A549 (cell line): ENCODE measurements around the gene FNDC10. TPM values are rescaled to one million over a fixed set of nuclear protein-coding genes. Genes with fewer than 3 reads are reported as not detected.
A peak's percentile ranks its signal among the peaks of the same experiment; 100 is the strongest.

Experiments
- ATAC-seq, 2 experiments: fragments of 200-7000 bp in 1 of 2; fragments of >200 bp in 1 of 2; cut with Nextera tagmentation in 1 of 2; cut with Tn5 transposase in 1 of 2; 3 replicates each; pipeline versions ENCODE4 v1.8.0 to v1.9.1; 2018 to 2020; ENCODE audit warnings: mild to moderate bottlenecking in 1 of 2, moderate library complexity in 1 of 2
- CTCF ChIA-PET: fragments of 300-600 bp; sonication (Branson Sonifier 250); formaldehyde crosslinking; extraction: SDS; loops from one replicate; lab custom pipeline; 2021; ENCODE audit warnings: antibody characterized with exemption, inconsistent platforms; lab: Yijun Ruan, JAX
- POLR2A ChIA-PET: fragments of 350-600 bp; formaldehyde crosslinking; extraction: SDS; loops from one replicate; lab custom pipeline; 2021; ENCODE audit warnings: antibody characterized with exemption, inconsistent platforms; lab: Yijun Ruan, JAX
- DNase-seq, 2 experiments: peaks; one replicate each; pipeline versions ENCODE4 v3.0.0 to v3.0.0-alpha.2; 2011 to 2016; ENCODE audit warnings: low read depth in 1 of 2, low spot score in 1 of 2
- FAIRE-seq: peaks from 2 replicates; lab custom pipeline; 2011; peaks lifted over from hg19 to GRCh38; lab: Jason Lieb, UNC
- H3K27ac ChIP-seq, 2 experiments: fragments of >200 bp; sonication (Bioruptor Twin); formaldehyde crosslinking; 3 replicates each; pipeline ENCODE4 v1.5.1; 2016 to 2017
- H3K4me1 ChIP-seq: fragments of >200 bp; sonication (Bioruptor Twin); formaldehyde crosslinking; 3 replicates; pipeline ENCODE4 v1.6.1; 2016
- H3K4me2 ChIP-seq: fragments of >200 bp; sonication (Bioruptor Twin); formaldehyde crosslinking; 3 replicates; pipeline ENCODE4 v1.6.1; 2016
- H3K4me3 ChIP-seq: fragments of >200 bp; sonication (Bioruptor Twin); formaldehyde crosslinking; 3 replicates; pipeline ENCODE4 v1.5.1; 2016
- H3K9me3 ChIP-seq: fragments of >200 bp; sonication (Bioruptor Twin); formaldehyde crosslinking; 3 replicates; pipeline ENCODE4 v1.6.1; 2016
- CBX2 ChIP-seq: fragments of 200-600 bp; sonication (generic); IDR thresholded peaks from 2 replicates; pipeline ENCODE4 v1.6.1; 2016; ENCODE audit warnings: low read depth, mild to moderate bottlenecking, borderline replicate concordance
- CEBPB ChIP-seq, 2 experiments: fragments of >200 bp in 1 of 2; sonication (Bioruptor Twin) in 1 of 2; formaldehyde crosslinking in 1 of 2; IDR thresholded peaks; 2 replicates each; pipeline ENCODE4 v1.6.1; 2012 to 2016
- CHD2 ChIP-seq: fragments of 150-350 bp; IDR thresholded peaks from 2 replicates; pipeline ENCODE4 v1.6.1; 2014; ENCODE audit warnings: low read length; ENCODE audit not compliant: partially characterized antibody
- CHD4 ChIP-seq: fragments of 200-600 bp; sonication (generic); IDR thresholded peaks from 2 replicates; pipeline ENCODE4 v1.6.1; 2016; ENCODE audit warnings: antibody characterized with exemption, mild to moderate bottlenecking, borderline replicate concordance
- CTCF ChIP-seq: fragments of >200 bp; sonication (Bioruptor Twin); formaldehyde crosslinking; IDR thresholded peaks from 3 replicates; pipeline ENCODE4 v1.5.1; 2016
- EHF ChIP-seq: fragments of 250-450 bp; sonication (Bioruptor Pico); IDR thresholded peaks from 2 replicates; pipeline ENCODE4 v1.5.0; 2020; ENCODE audit warnings: mild to moderate bottlenecking
- EP300 ChIP-seq, 2 experiments: fragments of >200 bp; sonication (Bioruptor Twin); formaldehyde crosslinking; IDR thresholded peaks; 2 replicates in 1 of 2; 3 replicates in 1 of 2; pipeline ENCODE4 v1.6.1; 2016 to 2017
- ESRRA ChIP-seq: fragments of 150-350 bp; IDR thresholded peaks from 2 replicates; pipeline ENCODE4 v1.6.1; 2014; ENCODE audit warnings: mild to moderate bottlenecking, low read length, borderline replicate concordance
- FOSB ChIP-seq: fragments of 250-450 bp; sonication (Bioruptor Pico); IDR thresholded peaks from 2 replicates; pipeline ENCODE4 v1.5.0; 2020; ENCODE audit warnings: mild to moderate bottlenecking, moderate library complexity
- HES2 ChIP-seq: fragments of >200 bp; sonication (Bioruptor Twin); formaldehyde crosslinking; IDR thresholded peaks from 2 replicates; pipeline ENCODE4 v1.6.1; 2016
- HEYL ChIP-seq: fragments of 250-450 bp; sonication (Bioruptor Pico); IDR thresholded peaks from 2 replicates; pipeline ENCODE4 v1.8.0; 2021; ENCODE audit warnings: mild to moderate bottlenecking, moderate library complexity
- HOXB13 ChIP-seq: fragments of 250-450 bp; sonication (Bioruptor Pico); IDR thresholded peaks from 2 replicates; pipeline ENCODE4 v1.5.0; 2020; ENCODE audit warnings: low read depth, mild to moderate bottlenecking, moderate library complexity
- HOXB5 ChIP-seq: fragments of 250-450 bp; sonication (Bioruptor Pico); IDR thresholded peaks from 2 replicates; pipeline ENCODE4 v1.5.0; 2020; ENCODE audit warnings: mild to moderate bottlenecking, moderate library complexity
- JUN ChIP-seq, 2 experiments: fragments of >200 bp; sonication (Bioruptor Twin); formaldehyde crosslinking; IDR thresholded peaks; 2 replicates in 1 of 2; 3 replicates in 1 of 2; pipeline ENCODE4 v1.6.1; 2016 to 2017
- KDM1A ChIP-seq: fragments of 200-600 bp; sonication (generic); IDR thresholded peaks from 2 replicates; pipeline ENCODE4 v1.6.1; 2016; ENCODE audit warnings: low read depth, mild to moderate bottlenecking
- MAZ ChIP-seq: fragments of 150-350 bp; IDR thresholded peaks from 2 replicates; pipeline ENCODE4 v1.6.1; 2014; ENCODE audit warnings: antibody characterized with exemption, low read depth, low read length, borderline replicate concordance
- NPAS2 ChIP-seq: fragments of 250-450 bp; sonication (Bioruptor Pico); IDR thresholded peaks from 2 replicates; pipeline ENCODE4 v1.8.0; 2022; ENCODE audit warnings: mild to moderate bottlenecking, moderate library complexity, borderline replicate concordance
- PHF8 ChIP-seq: fragments of 200-600 bp; sonication (generic); IDR thresholded peaks from 2 replicates; pipeline ENCODE4 v1.6.1; 2016; ENCODE audit warnings: low read depth, mild to moderate bottlenecking, antibody characterized with exemption, moderate library complexity, borderline replicate concordance
- POLR2AphosphoS2 ChIP-seq: conservative IDR thresholded peaks from 2 replicates; pipeline ENCODE4 v1.6.1; 2012; ENCODE audit warnings: low read length, improper control_type of control experiment, inconsistent platforms
- RCOR1 ChIP-seq: fragments of 150-350 bp; IDR thresholded peaks from 2 replicates; pipeline ENCODE4 v1.6.1; 2014; ENCODE audit warnings: antibody characterized with exemption, low read length, low read depth
- SMC3 ChIP-seq: fragments of >200 bp; sonication (Bioruptor Twin); formaldehyde crosslinking; IDR thresholded peaks from 3 replicates; pipeline ENCODE4 v1.6.1; 2018; ENCODE audit warnings: inconsistent platforms
- ZFP36 ChIP-seq: fragments of 450-650 bp; IDR thresholded peaks from 2 replicates; pipeline ENCODE4 v1.6.1; 2014; ENCODE audit warnings: borderline replicate concordance; ENCODE audit not compliant: partially characterized antibody
- ZNF302 ChIP-seq: fragments of 250-450 bp; sonication (Bioruptor Pico); IDR thresholded peaks from 2 replicates; pipeline ENCODE4 v1.9.0; 2021; ENCODE audit warnings: inconsistent platforms, mild to moderate bottlenecking, moderate library complexity
- whole genome bisulfite sequencing: methylation state at CpG from one replicate; pipeline ENCODE4 v1.1.6; 2017; ENCODE audit errors: missing lambda C conversion rate; 5-methylcytosine and 5-hydroxymethylcytosine counted together
- polyA plus RNA-seq, 4 experiments: library from polyadenylated mRNA; depleted of rRNA in 3 of 4; stranded (reverse); fragments of >200 nt; fragmentation: RNase III in 1 of 4; extraction: RNeasy Plus Mini Kit Qiagen cat#74134 plus additional on column Dnase treatment in 1 of 4; gene quantifications; 2 replicates in 3 of 4; 3 replicates in 1 of 4; pipeline ENCODE4 v1.2.3, GENCODE V29; 2011 to 2017
- TF ChIP-seq, protein P1 (sequence below): fragments of 250-450 bp; sonication (Bioruptor Pico); IDR thresholded peaks from 2 replicates; pipeline ENCODE4 v1.5.0; 2020; ENCODE audit warnings: low read depth, mild to moderate bottlenecking, moderate library complexity
- TF ChIP-seq, protein P2 (sequence below): IDR thresholded peaks from 2 replicates; pipeline ENCODE4 v1.6.1; 2012
- TF ChIP-seq, protein P3 (sequence below): fragments of 150-350 bp; IDR thresholded peaks from 2 replicates; pipeline ENCODE4 v1.6.1; 2014; ENCODE audit warnings: low read depth, mild to moderate bottlenecking, low read length

Gene FNDC10
- polyA plus RNA-seq, 2 of the 4 experiments (the other 2 are of a cell fraction), result 0.56 to 4.0 TPM

DNA sequence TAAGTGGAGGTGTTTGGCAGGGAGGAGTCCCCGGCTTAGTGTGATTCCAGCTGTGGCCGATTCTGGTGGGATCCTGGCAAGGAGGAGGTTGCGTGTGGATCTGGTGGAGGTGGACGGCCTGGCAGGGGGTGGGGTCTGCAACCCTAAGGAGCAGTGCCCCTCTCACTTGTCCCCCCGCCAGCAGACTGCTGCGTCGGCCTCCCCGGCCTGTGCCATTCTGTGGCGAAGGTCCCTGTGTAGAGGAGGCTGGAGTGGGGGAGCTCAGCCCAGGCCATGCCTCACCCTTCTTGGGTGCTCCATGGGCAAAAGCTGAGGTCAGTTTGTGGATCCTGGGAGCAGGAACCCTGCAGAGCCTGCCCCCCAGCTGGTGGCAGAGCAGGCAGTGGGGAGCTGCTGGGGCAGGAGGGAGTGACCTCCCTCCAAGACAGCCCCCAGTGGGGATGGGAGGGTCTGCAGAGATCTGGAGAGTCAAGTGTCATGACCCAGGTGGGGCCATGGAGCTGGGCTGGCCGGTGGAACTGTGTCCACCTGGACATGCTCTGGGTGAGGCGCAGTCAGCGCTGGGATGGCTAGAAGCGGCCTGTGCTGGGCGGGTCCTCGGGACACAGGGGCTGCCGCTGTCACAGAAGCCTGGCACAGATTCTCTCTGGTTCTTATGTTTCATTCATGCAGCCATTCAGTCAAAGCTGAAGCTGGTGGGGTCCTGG is 20.7 kb upstream of the FNDC10 start:
- H3K4me2 ChIP-seq, result no peak overlapping the region
- H3K4me3 ChIP-seq, result no peak overlapping the region
- H3K27ac ChIP-seq, result no peak overlapping the region
- CTCF ChIA-PET, result no interaction called here
- 93% methylated on average over 9 of the region's 16 CpGs for WGBS
- POLR2A ChIA-PET, result no interaction called here
- 0 out of 3 replicates have a peak, but pooled peaks cover 6% of the 10 kb centered on the region for H3K4me1 ChIP-seq
- FAIRE-seq (no peak), ATAC-seq (no peak), DNase-seq (no peak)
- TF ChIP-seq CHD4, result no peak
- TF ChIP-seq CHD2, result no peak
- TF ChIP-seq PHF8, result no peak
- TF ChIP-seq, protein P1, sequence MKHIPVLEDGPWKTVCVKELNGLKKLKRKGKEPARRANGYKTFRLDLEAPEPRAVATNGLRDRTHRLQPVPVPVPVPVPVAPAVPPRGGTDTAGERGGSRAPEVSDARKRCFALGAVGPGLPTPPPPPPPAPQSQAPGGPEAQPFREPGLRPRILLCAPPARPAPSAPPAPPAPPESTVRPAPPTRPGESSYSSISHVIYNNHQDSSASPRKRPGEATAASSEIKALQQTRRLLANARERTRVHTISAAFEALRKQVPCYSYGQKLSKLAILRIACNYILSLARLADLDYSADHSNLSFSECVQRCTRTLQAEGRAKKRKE (CRISPR knock-in tag), result no peak
- no peak for TF ChIP-seq CEBPB (IDR thresholded peaks at IDR 0.05)
- no peak for TF ChIP-seq HEYL
- TF ChIP-seq SMC3, result no peak
- no peak for TF ChIP-seq ESRRA
- H3K9me3 ChIP-seq, result no peaks in the 10 kb centered on the region

DNA sequence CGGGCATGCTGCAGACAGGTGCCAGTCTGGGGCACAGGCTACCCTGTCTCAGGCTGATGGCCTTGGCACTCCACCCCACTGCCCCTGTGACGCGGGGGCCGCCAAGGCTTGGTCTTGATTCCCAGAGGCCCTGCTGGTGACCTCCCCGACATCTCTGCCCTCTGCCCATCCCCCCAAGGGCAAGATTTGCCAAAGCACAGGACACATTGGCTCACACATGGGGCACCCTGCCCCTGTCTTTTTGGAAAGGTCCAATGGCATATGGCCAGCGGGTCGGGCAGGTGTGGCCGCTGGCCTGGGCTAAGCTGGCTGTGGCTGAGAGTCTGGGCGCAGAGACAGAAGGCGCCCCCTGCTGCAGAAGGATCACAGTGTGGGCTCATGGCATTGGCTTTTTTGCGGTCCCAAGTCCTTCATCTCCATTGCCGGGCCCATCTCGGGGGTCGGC is 20.0 kb upstream of the FNDC10 start:
- 62% methylated on average over 9 of the region's 14 CpGs for WGBS
- H3K27ac ChIP-seq, result no peak overlapping the region
- H3K9me3 ChIP-seq, result no peaks in the 10 kb centered on the region
- ATAC-seq (peak in 1 of 2 experiments; percentile 16; a peak in 1 of 6 replicates), FAIRE-seq (no peak), DNase-seq (no peak)
- no peak overlapping the region for H3K4me3 ChIP-seq
- POLR2A ChIA-PET, result no interaction called here
- no peak overlapping the region for H3K4me2 ChIP-seq
- CTCF ChIA-PET, result no interaction called here
- 0 out of 3 replicates have a peak, but pooled peaks cover 6% of the 10 kb centered on the region for H3K4me1 ChIP-seq
- no peak for TF ChIP-seq ZNF302 (CRISPR knock-in tag)
- TF ChIP-seq, protein P2, sequence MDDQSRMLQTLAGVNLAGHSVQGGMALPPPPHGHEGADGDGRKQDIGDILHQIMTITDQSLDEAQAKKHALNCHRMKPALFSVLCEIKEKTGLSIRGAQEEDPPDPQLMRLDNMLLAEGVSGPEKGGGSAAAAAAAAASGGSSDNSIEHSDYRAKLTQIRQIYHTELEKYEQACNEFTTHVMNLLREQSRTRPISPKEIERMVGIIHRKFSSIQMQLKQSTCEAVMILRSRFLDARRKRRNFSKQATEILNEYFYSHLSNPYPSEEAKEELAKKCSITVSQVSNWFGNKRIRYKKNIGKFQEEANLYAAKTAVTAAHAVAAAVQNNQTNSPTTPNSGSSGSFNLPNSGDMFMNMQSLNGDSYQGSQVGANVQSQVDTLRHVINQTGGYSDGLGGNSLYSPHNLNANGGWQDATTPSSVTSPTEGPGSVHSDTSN, result no peak
- TF ChIP-seq POLR2AphosphoS2, result no peak
- peak; percentile 20; the same call in 1 of the 3 replicates for TF ChIP-seq CTCF

DNA sequence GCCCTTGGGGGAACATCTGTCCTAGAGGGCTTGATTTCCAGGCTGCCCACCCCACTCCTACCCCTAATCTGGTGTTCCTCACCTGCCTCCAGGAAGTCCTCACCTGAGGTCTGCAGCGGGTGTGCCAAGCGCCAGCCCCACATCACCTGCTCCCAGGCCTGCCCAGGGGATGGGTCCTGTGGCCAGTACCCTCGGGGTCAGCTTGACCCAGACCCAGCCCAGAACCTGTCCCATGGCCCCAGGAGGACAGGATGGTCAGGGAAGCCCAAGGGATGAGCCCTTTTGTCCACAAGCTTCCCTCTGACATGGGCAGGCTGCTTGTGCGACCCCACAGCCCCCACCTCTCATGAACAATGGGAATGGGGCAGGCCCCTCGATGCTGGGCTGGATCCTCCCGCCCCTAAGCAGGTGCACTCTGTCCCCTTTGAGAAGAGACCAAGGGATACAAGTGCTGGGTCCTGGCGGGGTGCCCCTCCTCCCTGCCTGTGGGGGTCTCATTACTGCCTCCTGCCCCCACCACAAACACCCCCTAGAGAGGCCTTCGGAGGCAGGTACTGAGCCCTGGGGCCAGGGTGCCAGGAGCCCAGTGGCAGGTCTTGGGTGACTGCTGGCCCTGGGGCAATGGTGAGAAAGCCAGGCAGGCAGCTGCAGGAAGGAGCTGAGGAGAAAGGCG is 18.6 kb upstream of the FNDC10 start:
- DNase-seq, result no peak
- ChIA-PET CTCF (no interaction called here), POLR2A (no interaction called here)
- peaks cover 17% of the 10 kb centered on the region for H3K4me1 ChIP-seq
- TF ChIP-seq CEBPB (IDR thresholded peaks at IDR 0.05), result no peak
- TF ChIP-seq HEYL, result no peak
- TF ChIP-seq, protein P3, sequence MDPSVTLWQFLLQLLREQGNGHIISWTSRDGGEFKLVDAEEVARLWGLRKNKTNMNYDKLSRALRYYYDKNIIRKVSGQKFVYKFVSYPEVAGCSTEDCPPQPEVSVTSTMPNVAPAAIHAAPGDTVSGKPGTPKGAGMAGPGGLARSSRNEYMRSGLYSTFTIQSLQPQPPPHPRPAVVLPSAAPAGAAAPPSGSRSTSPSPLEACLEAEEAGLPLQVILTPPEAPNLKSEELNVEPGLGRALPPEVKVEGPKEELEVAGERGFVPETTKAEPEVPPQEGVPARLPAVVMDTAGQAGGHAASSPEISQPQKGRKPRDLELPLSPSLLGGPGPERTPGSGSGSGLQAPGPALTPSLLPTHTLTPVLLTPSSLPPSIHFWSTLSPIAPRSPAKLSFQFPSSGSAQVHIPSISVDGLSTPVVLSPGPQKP, result no peak
- no peak for TF ChIP-seq RCOR1
- TF ChIP-seq EP300 (IDR thresholded peaks at IDR 0.05), result no peak
- TF ChIP-seq ZFP36, result no peak
- TF ChIP-seq EHF (CRISPR knock-in tag), result no peak
- no peak for TF ChIP-seq HOXB13 (CRISPR knock-in tag)
- no peak for TF ChIP-seq JUN (IDR thresholded peaks at IDR 0.05)
- TF ChIP-seq NPAS2 (CRISPR knock-in tag), result no peak
- no peak for TF ChIP-seq SMC3
- TF ChIP-seq FOSB (CRISPR knock-in tag), result no peak
- TF ChIP-seq HOXB5 (CRISPR knock-in tag), result no peak
- TF ChIP-seq MAZ, result no peak
- TF ChIP-seq CBX2, result no peak
- TF ChIP-seq POLR2AphosphoS2, result no peak
- no peak for TF ChIP-seq HES2
- no peak for TF ChIP-seq KDM1A
- 100% methylated on average over 2 of the region's 9 CpGs for WGBS
- H3K27ac ChIP-seq, result no peak overlapping the region
- FAIRE-seq, result no peak
- H3K9me3 ChIP-seq, result no peaks in the 10 kb centered on the region
- no peak for ATAC-seq
- no peak overlapping the region for H3K4me2 ChIP-seq
- H3K4me3 ChIP-seq, result no peak overlapping the region
